ENCODE data around the gene CGB7. TPM values are rescaled to one million over a fixed set of nuclear protein-coding genes. Genes with fewer than 3 reads are reported as not detected.

CGB7 gene
- total and polyA plus RNA-seq, 9 of the 15 experiments (the other 6 are each of a cell fraction or from before 2014, with no cell fraction given): not detected

- peak; percentile 44; the same call in 1 of the 2 replicates for TF ChIP-seq POLR2G (IDR thresholded peaks at IDR 0.05; ENCODE audit: low read depth, low read length)
Measured at GRCh38 chr19:49010453-49010852, 47.1 kb downstream of the CGB7 start (continued).

GRCh38 chr19:49009828-49010227 is 47.7 kb downstream of the CGB7 start:
- DNase-seq (ENCODE audit: extremely low read depth in 1 of 4, low spot score in 3 of 4): no peak
- H3K79me2 ChIP-seq (ENCODE audit: control insufficient read depth, insufficient read depth, low read length): no peaks in the 10 kb centered on the region
- no TSS peak for BruUV-seq (replicated peaks)
- no peak overlapping the region for H3K4me2 ChIP-seq (ENCODE audit: insufficient read depth, low read length)
- H3K36me3 ChIP-seq (ENCODE audit: control insufficient read depth, insufficient read depth, low read length): peaks cover 84% of the 10 kb centered on the region
- H3K27me3 ChIP-seq (ENCODE audit: control insufficient read depth in 2 of 2, insufficient read depth in 2 of 2, low read length in 2 of 2): no peaks in the 10 kb centered on the region
- H3K4me1 ChIP-seq (replicated peaks in 1 of 2; ENCODE audit: control insufficient read depth in 2 of 2, insufficient read depth in 2 of 2, low read length in 2 of 2): peaks cover 0 to 12% of the 10 kb centered on the region in 2 experiments; a peak in 2 of 5 replicates
- intact Hi-C loops (cut with micrococcal nuclease) (no loop called here), in situ Hi-C loops (cut with MboI) (no loop called here)
- no peak overlapping the region for H2AFZ ChIP-seq (ENCODE audit: low read depth, low read length)
- FAIRE-seq: no peak
- H3K9me3 ChIP-seq (replicated peaks; ENCODE audit: control insufficient read depth, insufficient read depth, low read depth, low read length): no peaks in the 10 kb centered on the region
- ChIA-PET CTCF (ENCODE audit: low intra/inter-chr PET ratio) (no interaction called here), POLR2A (interaction anchor here (0.5 to 2.1 kb wide), 4 partner anchors 10 to 544 kb away, joined by 3 to 6 read pairs (median 4); no protein-coding TSS in a partner anchor)
- H3K9ac ChIP-seq (ENCODE audit: insufficient read depth in 1 of 2, low read depth in 2 of 2, low read length in 2 of 2): no peak overlapping the region; a peak in 1 of 4 replicates
- H3K4me3 ChIP-seq: no peak overlapping the region
- no peaks in the 10 kb centered on the region for H4K20me1 ChIP-seq (replicated peaks; ENCODE audit: control insufficient read depth, insufficient read depth, low read length)
- TF ChIP-seq ZNF23 (CRISPR knock-in tag; IDR thresholded peaks at IDR 0.05) (no peak), CBX8 (IDR thresholded peaks at IDR 0.05; ENCODE audit: borderline replicate concordance, extremely low read depth, low read depth, low read length, poor library complexity, severe bottlenecking) (no peak), STAT5B (CRISPR knock-in tag; IDR thresholded peaks at IDR 0.05) (no peak), RBFOX2 (IDR thresholded peaks at IDR 0.05; ENCODE audit: low read depth, low read length) (peak; percentile 42), POLR2A (conservative IDR thresholded peaks at IDR 0.05) (0 out of 2 replicates have a peak, but pooled peaks have one; percentile 30)
- TF ChIP-seq, protein P1, sequence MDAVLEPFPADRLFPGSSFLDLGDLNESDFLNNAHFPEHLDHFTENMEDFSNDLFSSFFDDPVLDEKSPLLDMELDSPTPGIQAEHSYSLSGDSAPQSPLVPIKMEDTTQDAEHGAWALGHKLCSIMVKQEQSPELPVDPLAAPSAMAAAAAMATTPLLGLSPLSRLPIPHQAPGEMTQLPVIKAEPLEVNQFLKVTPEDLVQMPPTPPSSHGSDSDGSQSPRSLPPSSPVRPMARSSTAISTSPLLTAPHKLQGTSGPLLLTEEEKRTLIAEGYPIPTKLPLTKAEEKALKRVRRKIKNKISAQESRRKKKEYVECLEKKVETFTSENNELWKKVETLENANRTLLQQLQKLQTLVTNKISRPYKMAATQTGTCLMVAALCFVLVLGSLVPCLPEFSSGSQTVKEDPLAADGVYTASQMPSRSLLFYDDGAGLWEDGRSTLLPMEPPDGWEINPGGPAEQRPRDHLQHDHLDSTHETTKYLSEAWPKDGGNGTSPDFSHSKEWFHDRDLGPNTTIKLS (IDR thresholded peaks at IDR 0.05; ENCODE audit: borderline replicate concordance, low read depth): no peak
- H3K9me1 ChIP-seq (ENCODE audit: control insufficient read depth, insufficient read depth, low read length): peaks cover 4% of the 10 kb centered on the region
- H3K27ac ChIP-seq (ENCODE audit: extremely low read depth, low read depth, low read length): no peak overlapping the region
- 95% methylated on average over 14 of the region's 18 CpGs for WGBS (ENCODE audit: insufficient coverage, low coverage, missing lambda C conversion rate)
- no peak for ATAC-seq
